Measurements from ENCODE around the gene GAL3ST3.

Gene GAL3ST3

DNA sequence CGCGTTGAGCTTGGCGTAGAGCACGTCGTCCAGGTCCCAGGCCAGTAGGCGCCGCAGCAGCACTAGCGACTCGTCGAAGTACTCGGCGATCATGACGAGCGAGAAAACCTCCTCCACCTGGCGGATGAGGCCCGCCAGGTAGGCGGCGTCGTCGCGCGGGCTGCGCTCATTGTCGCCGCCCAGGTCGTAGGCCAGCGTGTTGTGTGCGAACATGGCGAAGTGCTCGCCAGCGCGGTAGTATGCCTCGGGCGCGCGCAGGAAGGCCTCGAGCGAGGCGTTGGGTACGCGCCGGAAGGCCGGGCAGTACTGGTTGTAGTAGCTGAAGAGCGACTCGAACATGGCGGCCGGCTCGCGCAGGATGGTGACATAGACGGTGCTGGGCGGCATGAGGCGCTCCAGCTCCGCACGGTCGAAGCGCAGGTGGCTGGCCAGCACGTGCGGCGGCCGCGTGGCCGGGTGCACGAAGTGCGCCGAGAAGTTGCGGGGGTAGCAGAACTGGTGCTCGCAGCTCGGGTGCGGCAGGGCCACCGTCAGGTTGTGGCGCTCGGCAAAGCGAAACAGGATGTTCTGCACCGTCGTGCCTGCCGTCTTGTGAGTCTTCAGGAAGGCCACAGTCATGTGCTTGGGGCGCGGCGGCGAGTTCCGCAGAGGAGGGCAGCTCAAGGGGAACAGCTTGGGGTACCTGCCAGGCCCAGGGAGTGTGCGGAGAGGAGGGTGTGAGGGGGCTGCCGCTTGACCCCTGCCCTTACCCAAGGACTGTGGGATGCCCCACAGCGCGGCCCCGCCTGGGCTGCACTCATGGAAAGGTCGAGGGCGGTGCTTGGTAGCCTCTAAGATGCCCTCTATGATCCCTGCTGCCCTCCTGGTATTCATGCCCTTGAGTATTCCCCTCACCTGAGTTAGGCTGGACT, 5.7 kb downstream of the GAL3ST3 start:
- DNase-seq (ENCODE audit: low read depth), result no peak
- TF ChIP-seq MYC (IDR thresholded peaks at IDR 0.05; ENCODE audit: low read depth, low read length) (no peak), POLR2A (IDR thresholded peaks at IDR 0.05; ENCODE audit: extremely low read depth, insufficient read length) (no peak), CTCF (IDR thresholded peaks at IDR 0.05; ENCODE audit: low read depth, low read length) (no peak)
- TF ChIP-seq, protein P1, sequence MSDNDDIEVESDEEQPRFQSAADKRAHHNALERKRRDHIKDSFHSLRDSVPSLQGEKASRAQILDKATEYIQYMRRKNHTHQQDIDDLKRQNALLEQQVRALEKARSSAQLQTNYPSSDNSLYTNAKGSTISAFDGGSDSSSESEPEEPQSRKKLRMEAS (IDR thresholded peaks at IDR 0.05; ENCODE audit: low read depth, low read length), result no peak

GRCh38 chr11:66042227-66042995, 6.5 kb downstream of the GAL3ST3 start:
- TF ChIP-seq POLR2A (IDR thresholded peaks at IDR 0.05; ENCODE audit: extremely low read depth, insufficient read length), result no peak
- no peak for TF ChIP-seq MYC (IDR thresholded peaks at IDR 0.05; ENCODE audit: low read depth, low read length)
- TF ChIP-seq CTCF (IDR thresholded peaks at IDR 0.05; ENCODE audit: low read depth, low read length), result no peak
- TF ChIP-seq, protein P1 (IDR thresholded peaks at IDR 0.05; ENCODE audit: low read depth, low read length), result no peak
- no peak for DNase-seq (ENCODE audit: low read depth)
- H3K4me3 ChIP-seq (ENCODE audit: low read depth, low read length), result no peak overlapping the region

More for the DNA sequence above, 5.7 kb downstream of the GAL3ST3 start:
- no peak overlapping the region for H3K4me3 ChIP-seq (ENCODE audit: low read depth, low read length)

DNA sequence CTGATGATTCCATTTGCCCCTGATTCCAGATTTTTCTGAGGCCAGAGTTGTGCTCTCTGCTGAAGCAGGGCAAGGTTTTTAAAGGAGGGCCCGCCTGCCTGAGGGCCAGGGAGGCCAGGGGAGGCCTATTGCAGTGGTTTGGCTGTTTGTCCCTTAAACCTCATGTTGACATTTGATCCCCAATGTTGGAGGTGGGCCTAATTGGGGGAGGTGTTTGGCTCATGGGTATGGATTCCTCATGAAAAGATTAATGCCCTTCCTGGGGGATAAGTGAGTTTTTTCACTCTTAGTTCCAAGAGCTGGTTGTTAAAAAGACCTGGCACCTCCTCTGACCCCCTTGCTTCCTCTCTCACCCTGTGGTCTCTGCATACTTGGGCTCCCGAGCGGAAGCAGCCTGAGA, 9.2 kb downstream of the GAL3ST3 start:
- no peak for DNase-seq (ENCODE audit: low read depth)
- H3K4me3 ChIP-seq (ENCODE audit: low read depth, low read length), result no peak overlapping the region
- TF ChIP-seq MYC (IDR thresholded peaks at IDR 0.05; ENCODE audit: low read depth, low read length) (no peak), CTCF (IDR thresholded peaks at IDR 0.05; ENCODE audit: low read depth, low read length) (no peak), POLR2A (IDR thresholded peaks at IDR 0.05; ENCODE audit: extremely low read depth, insufficient read length) (no peak)
- TF ChIP-seq, protein P1 (IDR thresholded peaks at IDR 0.05; ENCODE audit: low read depth, low read length), result no peak

- no peak overlapping the region for H3K4me3 ChIP-seq (ENCODE audit: low read depth, low read length)
- no peak for TF ChIP-seq CTCF (IDR thresholded peaks at IDR 0.05; ENCODE audit: low read depth, low read length)
- no peak for TF ChIP-seq MYC (IDR thresholded peaks at IDR 0.05; ENCODE audit: low read depth, low read length)
- TF ChIP-seq POLR2A (IDR thresholded peaks at IDR 0.05; ENCODE audit: extremely low read depth, insufficient read length), result no peak
- TF ChIP-seq, protein P1 (IDR thresholded peaks at IDR 0.05; ENCODE audit: low read depth, low read length), result no peak
- no peak for DNase-seq (ENCODE audit: low read depth)
These were observed 11.6 kb downstream of the GAL3ST3 start for GRCh38 chr11:66037327-66037726.

- peak; percentile 74 for DNase-seq (ENCODE audit: low read depth)
- TF ChIP-seq CTCF (IDR thresholded peaks at IDR 0.05; ENCODE audit: low read depth, low read length), result no peak
- TF ChIP-seq MYC (IDR thresholded peaks at IDR 0.05; ENCODE audit: low read depth, low read length), result no peak
- no peak for TF ChIP-seq POLR2A (IDR thresholded peaks at IDR 0.05; ENCODE audit: extremely low read depth, insufficient read length)
- TF ChIP-seq, protein P1 (IDR thresholded peaks at IDR 0.05; ENCODE audit: low read depth, low read length), result no peak
- no peak overlapping the region for H3K4me3 ChIP-seq (ENCODE audit: low read depth, low read length)
These were observed 12.6 kb downstream of the GAL3ST3 start for GRCh38 chr11:66036334-66036710.

Data from NB4 (cell line).